ENCODE results near the gene POLR3A. TPM values are rescaled to one million over a fixed set of nuclear protein-coding genes. Genes with fewer than 3 reads are reported as not detected.

POLR3A gene
- total RNA-seq, 1 donor from 2014 or later: 27.5 TPM

DNA sequence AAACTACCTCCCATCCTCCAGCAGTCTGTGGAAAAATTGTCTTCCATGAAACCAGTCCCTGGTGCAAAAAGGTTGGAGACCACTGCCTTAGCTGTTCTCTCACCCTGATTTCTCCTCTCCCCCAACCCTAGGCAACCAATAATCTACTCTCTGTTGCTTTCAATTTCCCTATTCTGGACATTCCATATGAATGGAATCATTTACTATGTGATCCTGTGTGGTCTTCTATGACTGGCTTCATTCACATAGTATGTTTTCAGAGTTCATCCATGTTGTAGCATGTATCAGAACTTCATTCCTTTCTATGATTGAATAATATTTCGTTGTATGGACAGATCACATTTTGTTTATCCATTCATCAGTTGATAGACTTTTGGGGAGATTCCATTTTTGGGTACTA, 64.5 kb downstream of the POLR3A start:
- DNase-seq (ENCODE audit: low spot score, unreplicated experiment): no peak

DNA sequence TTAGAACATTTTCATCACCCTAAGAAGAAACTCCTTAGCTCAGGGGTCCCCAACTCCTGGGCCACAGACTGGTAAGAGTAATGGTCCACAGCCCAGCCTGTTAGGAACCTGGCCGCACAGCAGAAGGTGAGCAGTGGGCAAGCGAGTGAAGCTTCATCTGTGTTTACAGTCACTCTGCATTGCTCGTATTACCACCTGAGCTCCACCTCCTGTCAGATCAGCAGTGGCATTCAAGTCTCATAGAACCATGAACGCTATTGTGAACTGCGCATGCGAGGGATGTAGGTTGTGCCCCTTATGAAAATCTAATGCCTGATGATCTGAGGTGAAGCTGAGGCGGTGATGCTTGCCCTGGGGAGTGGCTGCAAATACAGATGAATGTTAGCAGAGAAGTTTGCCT, 65.4 kb downstream of the POLR3A start:
- Mint-ChIP-seq H3K4me3 (ENCODE audit: low read depth) (no peak overlapping the region), H3K27ac (no peak overlapping the region), H3K27me3 (no peaks in the 10 kb centered on the region), H3K9me3 (ENCODE audit: low read depth) (peaks cover 10% of the 10 kb centered on the region), H3K4me1 (ENCODE audit: low read depth) (peaks cover 19% of the 10 kb centered on the region), H3K36me3 (ENCODE audit: insufficient read depth) (peaks cover 6% of the 10 kb centered on the region)
- TF ChIP-seq, protein P1, sequence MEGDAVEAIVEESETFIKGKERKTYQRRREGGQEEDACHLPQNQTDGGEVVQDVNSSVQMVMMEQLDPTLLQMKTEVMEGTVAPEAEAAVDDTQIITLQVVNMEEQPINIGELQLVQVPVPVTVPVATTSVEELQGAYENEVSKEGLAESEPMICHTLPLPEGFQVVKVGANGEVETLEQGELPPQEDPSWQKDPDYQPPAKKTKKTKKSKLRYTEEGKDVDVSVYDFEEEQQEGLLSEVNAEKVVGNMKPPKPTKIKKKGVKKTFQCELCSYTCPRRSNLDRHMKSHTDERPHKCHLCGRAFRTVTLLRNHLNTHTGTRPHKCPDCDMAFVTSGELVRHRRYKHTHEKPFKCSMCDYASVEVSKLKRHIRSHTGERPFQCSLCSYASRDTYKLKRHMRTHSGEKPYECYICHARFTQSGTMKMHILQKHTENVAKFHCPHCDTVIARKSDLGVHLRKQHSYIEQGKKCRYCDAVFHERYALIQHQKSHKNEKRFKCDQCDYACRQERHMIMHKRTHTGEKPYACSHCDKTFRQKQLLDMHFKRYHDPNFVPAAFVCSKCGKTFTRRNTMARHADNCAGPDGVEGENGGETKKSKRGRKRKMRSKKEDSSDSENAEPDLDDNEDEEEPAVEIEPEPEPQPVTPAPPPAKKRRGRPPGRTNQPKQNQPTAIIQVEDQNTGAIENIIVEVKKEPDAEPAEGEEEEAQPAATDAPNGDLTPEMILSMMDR (IDR thresholded peaks at IDR 0.05; ENCODE audit: unreplicated experiment): no peak
- no peak for DNase-seq (ENCODE audit: low spot score, unreplicated experiment)

More for the DNA sequence above, 64.5 kb downstream of the POLR3A start:
- TF ChIP-seq, protein P1 (IDR thresholded peaks at IDR 0.05; ENCODE audit: unreplicated experiment): no peak
- H3K9me3 Mint-ChIP-seq (ENCODE audit: low read depth): peaks cover 10% of the 10 kb centered on the region
- H3K4me3 Mint-ChIP-seq (ENCODE audit: low read depth): no peak overlapping the region
- H3K27me3 Mint-ChIP-seq: no peaks in the 10 kb centered on the region
- peaks cover 21% of the 10 kb centered on the region for H3K4me1 Mint-ChIP-seq (ENCODE audit: low read depth)
- H3K36me3 Mint-ChIP-seq (ENCODE audit: insufficient read depth): peaks cover 6% of the 10 kb centered on the region
- H3K27ac Mint-ChIP-seq: no peak overlapping the region

DNA sequence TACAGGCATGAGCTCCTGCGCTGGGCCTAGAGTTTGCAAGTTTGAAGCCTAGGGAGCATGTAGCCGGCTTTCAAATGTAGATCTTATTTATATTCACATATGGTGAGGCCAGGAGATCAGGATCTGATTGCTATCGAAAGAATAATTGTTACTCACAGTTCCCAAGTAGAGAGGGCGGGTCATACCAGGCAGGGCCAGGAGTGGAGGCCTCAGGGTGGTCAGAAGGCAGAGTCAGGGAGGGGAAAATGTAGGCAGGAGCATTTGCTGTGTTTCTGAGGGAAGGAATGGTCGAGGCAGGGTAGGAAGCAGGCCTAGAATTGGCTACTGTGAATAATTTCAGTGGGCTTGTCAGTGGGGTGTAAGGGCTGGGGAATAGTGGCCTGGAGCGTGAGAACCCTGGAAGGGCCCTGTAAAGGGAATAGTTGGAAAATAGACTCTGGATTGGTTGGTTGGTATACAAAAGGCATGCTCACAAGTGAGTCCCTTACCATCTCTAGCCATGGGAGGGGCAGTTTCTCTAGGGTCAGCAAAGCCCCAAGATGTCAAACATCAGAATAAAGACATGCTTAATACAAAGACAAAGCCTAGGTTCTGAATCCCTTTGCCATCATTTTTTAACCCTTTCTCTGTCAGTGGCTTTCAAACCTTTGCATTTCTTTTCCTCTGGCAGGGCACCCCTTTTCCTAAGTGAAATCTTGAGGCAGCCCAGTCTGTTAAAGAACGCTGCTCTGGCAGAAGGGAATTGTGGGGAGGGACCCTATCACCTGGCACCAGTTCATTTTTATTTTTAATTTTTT, 66.8 kb downstream of the POLR3A start:
- TF ChIP-seq, protein P1 (IDR thresholded peaks at IDR 0.05; ENCODE audit: unreplicated experiment): no peak
- Mint-ChIP-seq H3K9me3 (ENCODE audit: low read depth) (peaks cover 10% of the 10 kb centered on the region), H3K27ac (peak overlapping the region; percentile 73), H3K4me3 (ENCODE audit: low read depth) (no peak overlapping the region), H3K4me1 (ENCODE audit: low read depth) (peaks cover 13% of the 10 kb centered on the region), H3K36me3 (ENCODE audit: insufficient read depth) (peaks cover 6% of the 10 kb centered on the region), H3K27me3 (no peaks in the 10 kb centered on the region)
- DNase-seq (ENCODE audit: low spot score, unreplicated experiment): no peak

DNA sequence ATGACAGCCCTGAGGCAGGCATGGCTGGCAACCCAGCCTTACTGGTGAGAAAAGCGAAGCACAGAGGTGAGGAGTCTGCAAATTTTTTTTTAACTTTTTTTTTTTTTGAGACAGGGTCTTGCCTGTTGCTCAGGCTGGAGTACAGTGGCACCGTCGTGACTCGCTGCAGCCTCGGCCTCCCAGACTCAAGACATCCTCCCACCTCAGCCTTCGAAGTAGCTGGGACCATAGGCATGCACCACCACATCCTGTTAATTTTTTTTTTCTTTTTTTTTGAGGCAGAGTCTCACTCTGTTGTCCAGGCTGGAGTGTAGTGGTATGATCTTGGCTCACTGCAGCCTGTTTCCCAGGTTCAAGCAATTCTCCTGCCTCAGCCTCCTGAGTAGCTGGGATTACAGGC, 67.6 kb downstream of the POLR3A start:
- Mint-ChIP-seq H3K27ac (no peak overlapping the region), H3K27me3 (no peaks in the 10 kb centered on the region), H3K4me3 (ENCODE audit: low read depth) (no peak overlapping the region), H3K9me3 (ENCODE audit: low read depth) (peaks cover 10% of the 10 kb centered on the region), H3K36me3 (ENCODE audit: insufficient read depth) (peaks cover 6% of the 10 kb centered on the region), H3K4me1 (ENCODE audit: low read depth) (peaks cover 7% of the 10 kb centered on the region)
- TF ChIP-seq, protein P1 (IDR thresholded peaks at IDR 0.05; ENCODE audit: unreplicated experiment): no peak
- no peak for DNase-seq (ENCODE audit: low spot score, unreplicated experiment)

DNA sequence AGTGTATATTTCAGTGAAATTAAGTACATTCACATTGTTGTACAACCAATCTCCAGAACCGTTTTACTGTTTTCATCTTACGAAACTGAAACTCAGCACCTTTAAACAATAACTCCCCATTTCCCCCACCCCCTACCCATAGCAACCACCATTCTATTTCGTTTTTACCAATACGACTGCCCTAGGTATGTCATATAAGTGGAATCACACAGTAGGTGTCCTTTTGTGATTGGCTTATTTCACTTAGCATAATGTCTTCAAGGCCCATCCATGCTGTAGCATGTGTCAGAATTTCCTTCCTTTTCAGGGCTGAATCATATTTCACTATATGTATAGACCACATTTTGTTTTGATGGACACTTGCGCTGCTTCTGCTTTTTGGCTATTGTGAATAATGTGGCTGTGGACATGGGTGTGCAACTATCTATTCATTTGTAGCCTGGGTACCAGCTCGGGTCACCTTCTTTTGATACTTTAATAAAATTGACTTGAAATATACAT, 68.4 kb downstream of the POLR3A start:
- TF ChIP-seq, protein P1 (IDR thresholded peaks at IDR 0.05; ENCODE audit: unreplicated experiment): no peak
- Mint-ChIP-seq H3K4me3 (ENCODE audit: low read depth) (no peak overlapping the region), H3K27me3 (no peaks in the 10 kb centered on the region), H3K9me3 (ENCODE audit: low read depth) (peaks cover 10% of the 10 kb centered on the region), H3K36me3 (ENCODE audit: insufficient read depth) (peaks cover 6% of the 10 kb centered on the region), H3K4me1 (ENCODE audit: low read depth) (peaks cover 3% of the 10 kb centered on the region), H3K27ac (no peak overlapping the region)
- DNase-seq (ENCODE audit: low spot score, unreplicated experiment): no peak

Measured in progenitor cell of endocrine pancreas (in vitro differentiated cells).